Chondrocyte (in vitro differentiated cells): ENCODE results near the gene DIRAS2. TPM values are rescaled to one million over a fixed set of nuclear protein-coding genes. Genes with fewer than 3 reads are reported as not detected.

Experiments
- DNase-seq: peaks from one replicate; pipeline ENCODE4 v3.0.0; 2021; ENCODE audit warnings: mixed read lengths, low spot score
- H3K27ac Mint-ChIP-seq: one replicate; pipeline ENCODE4 v1.8.0; 2021; ENCODE audit warnings: mild to moderate bottlenecking, moderate library complexity, mixed read lengths; ENCODE audit not compliant: unreplicated experiment
- H3K27me3 Mint-ChIP-seq: 2 replicates; pipeline ENCODE4 v1.8.0; 2021; ENCODE audit warnings: low read depth, mixed read lengths
- H3K36me3 Mint-ChIP-seq: 2 replicates; pipeline ENCODE4 v1.8.0; 2021; ENCODE audit warnings: low read depth, mixed read lengths
- H3K4me1 Mint-ChIP-seq: 2 replicates; pipeline ENCODE4 v1.8.0; 2021; ENCODE audit warnings: low read depth, mild to moderate bottlenecking, mixed read lengths
- H3K4me3 Mint-ChIP-seq: one replicate; pipeline ENCODE4 v1.8.0; 2021; ENCODE audit warnings: mild to moderate bottlenecking, moderate library complexity, mixed read lengths; ENCODE audit not compliant: unreplicated experiment
- H3K9me3 Mint-ChIP-seq: 2 replicates; pipeline ENCODE4 v1.8.0; 2021; ENCODE audit warnings: low read depth, mixed read lengths
- CTCF ChIP-seq: fragments of 200-600 bp; sonication (generic); IDR thresholded peaks from 2 replicates; pipeline ENCODE4 v1.5.0; 2021; ENCODE audit warnings: antibody characterized with exemption, mild to moderate bottlenecking, moderate library complexity
- total RNA-seq: library from RNA; stranded (reverse); gene quantifications from 3 replicates; pipeline ENCODE4 v1.2.1, GENCODE V29; 2021

DIRAS2 gene
- total RNA-seq, 1 donor from 2014 or later: 10.9 TPM

GRCh38 chr9:90579181-90579580 lies 63.4 kb downstream of the DIRAS2 start:
- H3K36me3 Mint-ChIP-seq: no peaks in the 10 kb centered on the region
- H3K27ac Mint-ChIP-seq: no peak overlapping the region
- H3K9me3 Mint-ChIP-seq: no peaks in the 10 kb centered on the region
- DNase-seq: no peak
- H3K4me1 Mint-ChIP-seq: no peaks in the 10 kb centered on the region
- no peak for TF ChIP-seq CTCF
- H3K4me3 Mint-ChIP-seq: no peak overlapping the region
- no peaks in the 10 kb centered on the region for H3K27me3 Mint-ChIP-seq

- no peaks in the 10 kb centered on the region for H3K27me3 Mint-ChIP-seq
- no peak for TF ChIP-seq CTCF
- H3K4me1 Mint-ChIP-seq: no peaks in the 10 kb centered on the region
- no peak overlapping the region for H3K4me3 Mint-ChIP-seq
- peaks cover 2% of the 10 kb centered on the region for H3K36me3 Mint-ChIP-seq
- no peaks in the 10 kb centered on the region for H3K9me3 Mint-ChIP-seq
- no peak overlapping the region for H3K27ac Mint-ChIP-seq
- DNase-seq: no peak
Measured at GRCh38 chr9:90578126-90578815, 64.4 kb downstream of the DIRAS2 start.

GRCh38 chr9:90569511-90569910 lies 73.1 kb downstream of the DIRAS2 start:
- no peak overlapping the region for H3K4me3 Mint-ChIP-seq
- TF ChIP-seq CTCF: no peak
- H3K27ac Mint-ChIP-seq: no peak overlapping the region
- H3K9me3 Mint-ChIP-seq: peaks cover 3% of the 10 kb centered on the region
- peaks cover 2% of the 10 kb centered on the region for H3K36me3 Mint-ChIP-seq
- no peak for DNase-seq
- H3K27me3 Mint-ChIP-seq: no peaks in the 10 kb centered on the region
- no peaks in the 10 kb centered on the region for H3K4me1 Mint-ChIP-seq

GRCh38 chr9:90568667-90569066 lies 74.0 kb downstream of the DIRAS2 start:
- H3K9me3 Mint-ChIP-seq: peaks cover 3% of the 10 kb centered on the region

GRCh38 chr9:90562229-90562628 lies 80.4 kb downstream of the DIRAS2 start:
- TF ChIP-seq CTCF: no peak
- Mint-ChIP-seq H3K4me3 (no peak overlapping the region), H3K36me3 (no peaks in the 10 kb centered on the region), H3K27ac (no peak overlapping the region), H3K9me3 (no peaks in the 10 kb centered on the region), H3K27me3 (no peaks in the 10 kb centered on the region), H3K4me1 (peaks cover 9% of the 10 kb centered on the region)
- no peak for DNase-seq

More at GRCh38 chr9:90568667-90569066, 74.0 kb downstream of the DIRAS2 start:
- Mint-ChIP-seq H3K4me1 (no peaks in the 10 kb centered on the region), H3K27me3 (no peaks in the 10 kb centered on the region), H3K4me3 (no peak overlapping the region), H3K27ac (no peak overlapping the region), H3K36me3 (peaks cover under 1% of the 10 kb centered on the region)
- no peak for TF ChIP-seq CTCF
- no peak for DNase-seq

Other genes starting within 250 kb of the DIRAS2 start
- gene SYK, start 159.0 kb upstream of the DIRAS2 start, total RNA-seq: 0.22 to 0.55 TPM in 2 of 3 replicates, not detected in the other